Mucosa of descending colon (tissue), 3 donors: Measurements from ENCODE around the gene PLAGL1. TPM values are rescaled to one million over a fixed set of nuclear protein-coding genes. Genes with fewer than 3 reads are reported as not detected.
A peak's percentile ranks its signal among the peaks of the same experiment; 100 is the strongest.

Experiments
- ATAC-seq: fragments of 200-7000 bp; cut with Tn5 transposase; one replicate; pipeline ENCODE4 v1.9.1; 2020; ENCODE audit warnings: mild to moderate bottlenecking, moderate library complexity
- DNase-seq, 3 donors: peaks; one replicate each; pipeline ENCODE4 v3.0.0-alpha.2; 2020
- H3K36me3 ChIP-seq: fragments of 200-600 bp; one replicate; pipeline ENCODE4 v1.8.0; 2021; ENCODE audit warnings: low read depth, mild to moderate bottlenecking
- H3K4me1 ChIP-seq: fragments of 200-600 bp; one replicate; pipeline ENCODE4 v1.8.0; 2021; ENCODE audit warnings: low read depth, mild to moderate bottlenecking
- H3K4me3 ChIP-seq: fragments of 200-600 bp; one replicate; pipeline ENCODE4 v1.8.0; 2021; ENCODE audit warnings: mild to moderate bottlenecking
- H3K9me3 ChIP-seq: fragments of 200-600 bp; one replicate; pipeline ENCODE4 v1.8.0; 2021; ENCODE audit warnings: mild to moderate bottlenecking
- CTCF ChIP-seq: fragments of 200-600 bp; IDR thresholded peaks from one replicate; pipeline ENCODE4 v1.8.0; 2022; ENCODE audit warnings: antibody characterized with exemption, mild to moderate bottlenecking
- intact Hi-C, 2 donors: fragments of 100-400 bp; cut with DNase I in 1 of 2; cut with micrococcal nuclease in 1 of 2; formaldehyde crosslinking; loops; one replicate each; pipeline versions ENCODE4 v1.11.0 to v1.11.1; 2022; cut with DNase I, micrococcal nuclease
- total RNA-seq, 3 donors: library from RNA; stranded (reverse); fragmentation: NEBNext Ultra II Directional in 2 of 3; extraction: Animal tissue kit (Norgen Biotek cat#: 25700) in 2 of 3; gene quantifications; one replicate each; pipeline versions ENCODE4 v1.2.1 to v1.2.4, GENCODE V29; 2021 to 2023
- donor health status: DM: no; HTN: no; CAD: no; lungs with moderate emphysema.
- donor health status: DM: no; HTN: no; CAD: no.
- donor health status: DM: no; HTN: yes; CAD: no.

The PLAGL1 gene
- total RNA-seq, 3 donors from 2014 or later: 25.4 to 49.5 (median 46.0) TPM

- ATAC-seq (no peak), DNase-seq (no peak)
- Histone ChIP-seq H3K9me3 (peaks cover 3% of the 10 kb centered on the region), H3K4me3 (no peak overlapping the region), H3K4me1 (no peaks in the 10 kb centered on the region), H3K36me3 (no peaks in the 10 kb centered on the region)
- intact Hi-C loops: no loop called here
- no peak for TF ChIP-seq CTCF
Observed at GRCh38 chr6:143992285-143992684, 15.8 kb downstream of the PLAGL1 start.

GRCh38 chr6:143986463-143987065, 21.5 kb downstream of the PLAGL1 start:
- Histone ChIP-seq H3K4me1 (no peaks in the 10 kb centered on the region), H3K9me3 (no peaks in the 10 kb centered on the region), H3K36me3 (no peaks in the 10 kb centered on the region), H3K4me3 (no peak overlapping the region)
- ATAC-seq: no peak
- no peak for DNase-seq
- intact Hi-C loops: no loop called here
- no peak for TF ChIP-seq CTCF

- no peak overlapping the region for H3K4me3 ChIP-seq
- ATAC-seq (peak; percentile 84), DNase-seq (peak in 1 of 3 donors; percentile 44)
- no peaks in the 10 kb centered on the region for H3K9me3 ChIP-seq
- no peaks in the 10 kb centered on the region for H3K36me3 ChIP-seq
- H3K4me1 ChIP-seq: no peaks in the 10 kb centered on the region
- intact Hi-C loops: no loop called here
- TF ChIP-seq CTCF: no peak
Observed at GRCh38 chr6:143984666-143985065, 23.4 kb downstream of the PLAGL1 start.

GRCh38 chr6:143982968-143983367, 25.1 kb downstream of the PLAGL1 start:
- intact Hi-C loops: no loop called here
- TF ChIP-seq CTCF: no peak
- peak; percentile 42 for ATAC-seq

GRCh38 chr6:143980921-143981320, 27.1 kb downstream of the PLAGL1 start:
- DNase-seq: no peak
- no peak overlapping the region for H3K4me3 ChIP-seq
- no peaks in the 10 kb centered on the region for H3K36me3 ChIP-seq
- intact Hi-C loops: no loop called here
- H3K9me3 ChIP-seq: no peaks in the 10 kb centered on the region
- ATAC-seq: no peak
- TF ChIP-seq CTCF: no peak
- H3K4me1 ChIP-seq: no peaks in the 10 kb centered on the region

More at GRCh38 chr6:143982968-143983367, 25.1 kb downstream of the PLAGL1 start:
- no peak overlapping the region for H3K4me3 ChIP-seq
- no peaks in the 10 kb centered on the region for H3K36me3 ChIP-seq
- H3K9me3 ChIP-seq: no peaks in the 10 kb centered on the region
- H3K4me1 ChIP-seq: no peaks in the 10 kb centered on the region
- no peak for DNase-seq
